Naive thymus-derived CD4-positive, alpha-beta T cell (primary cell): ENCODE data around the gene ZMAT5. TPM values are rescaled to one million over a fixed set of nuclear protein-coding genes. Genes with fewer than 3 reads are reported as not detected.

Source experiments
- ATAC-seq: fragments of 150-1000 bp; cut with Tn5 transposase; 2 replicates; pipeline ENCODE4 v1.10.0; 2021; ENCODE audit warnings: mild to moderate bottlenecking, moderate library complexity
- CTCF ChIA-PET: fragments of 350-600 bp; sonication (Branson Sonifier 250); formaldehyde crosslinking; loops from one replicate; lab custom pipeline; 2021; ENCODE audit warnings: antibody characterized with exemption; lab: Charles Lee
- POLR2A ChIA-PET: fragments of 350-600 bp; sonication (Branson Sonifier 250); formaldehyde crosslinking; loops from one replicate; lab custom pipeline; 2021; ENCODE audit warnings: antibody characterized with exemption, inconsistent platforms; lab: Charles Lee
- DNase-seq, 9 donors: peaks; one replicate each; pipeline versions ENCODE4 v3.0.0 to v3.0.0-alpha.2; 2020 to 2022; ENCODE audit warnings: mixed read lengths in 1 of 9
- H3K27ac ChIP-seq: one replicate; pipeline ENCODE4 v1.7.0; 2013; ENCODE audit warnings: mild to moderate bottlenecking, low read depth, low read length, moderate library complexity
- H3K27me3 ChIP-seq, 2 donors: one replicate each; pipeline ENCODE4 v1.7.0; 2013; ENCODE audit warnings: low read length in 2 of 2, mild to moderate bottlenecking in 2 of 2, moderate library complexity in 2 of 2; ENCODE audit not compliant: control insufficient read depth in 2 of 2, insufficient read depth in 2 of 2
- H3K36me3 ChIP-seq, 3 experiments: 1 replicate in 2 of 3; 2 replicates in 1 of 3; pipeline ENCODE4 v1.7.0; 2013; ENCODE audit warnings: low read length in 3 of 3, mild to moderate bottlenecking in 3 of 3, moderate library complexity in 1 of 3; ENCODE audit not compliant: insufficient read depth in 3 of 3, control insufficient read depth in 2 of 3
- H3K4me1 ChIP-seq, 2 donors: one replicate each; pipeline ENCODE4 v1.7.0; 2013; ENCODE audit warnings: low read length in 2 of 2, mild to moderate bottlenecking in 2 of 2, moderate library complexity in 1 of 2; ENCODE audit not compliant: control insufficient read depth in 2 of 2, insufficient read depth in 2 of 2
- H3K4me3 ChIP-seq: 2 replicates; pipeline ENCODE4 v1.7.0; 2013; ENCODE audit warnings: mild to moderate bottlenecking, low read length
- H3K9me3 ChIP-seq, 3 experiments: 1 replicate in 2 of 3; 2 replicates in 1 of 3; pipeline ENCODE4 v1.7.0; 2013; ENCODE audit warnings: low read length in 3 of 3; ENCODE audit not compliant: control insufficient read depth in 2 of 3
- H3K27ac Mint-ChIP-seq, 9 donors: one replicate each; pipeline ENCODE4 v1.8.0; 2020 to 2022; ENCODE audit warnings: mixed read lengths in 9 of 9, mild to moderate bottlenecking in 8 of 9, moderate library complexity in 5 of 9, inconsistent platforms in 2 of 9
- H3K27me3 Mint-ChIP-seq, 5 donors: one replicate each; pipeline ENCODE4 v1.8.0; 2021 to 2022; ENCODE audit warnings: mixed read lengths in 5 of 5, mild to moderate bottlenecking in 1 of 5
- H3K36me3 Mint-ChIP-seq, 5 donors: one replicate each; pipeline ENCODE4 v1.8.0; 2020 to 2022; ENCODE audit warnings: mixed read lengths in 5 of 5, mild to moderate bottlenecking in 3 of 5, inconsistent platforms in 1 of 5
- H3K4me1 Mint-ChIP-seq, 7 donors: one replicate each; pipeline ENCODE4 v1.8.0; 2020 to 2022; ENCODE audit warnings: mixed read lengths in 7 of 7, mild to moderate bottlenecking in 3 of 7, inconsistent platforms in 1 of 7
- H3K4me3 Mint-ChIP-seq, 10 donors: one replicate each; pipeline ENCODE4 v1.8.0; 2020 to 2022; ENCODE audit warnings: mild to moderate bottlenecking in 10 of 10, mixed read lengths in 10 of 10, moderate library complexity in 6 of 10, inconsistent platforms in 2 of 10
- H3K9me3 Mint-ChIP-seq, 11 donors: one replicate each; pipeline ENCODE4 v1.8.0; 2020 to 2022; ENCODE audit warnings: mixed read lengths in 11 of 11, mild to moderate bottlenecking in 4 of 11, inconsistent platforms in 1 of 11, moderate library complexity in 1 of 11
- intact Hi-C, 2 donors: fragments of 100-400 bp; cut with micrococcal nuclease; formaldehyde crosslinking; loops; one replicate each; pipeline ENCODE4 v1.15.1; 2023
- polyA plus RNA-seq, 2 donors: library from polyadenylated mRNA; unstranded; fragments of 300-500 nt; fragmentation: Illumina TruSeq; gene quantifications; one replicate each; pipeline ENCODE4 v1.2.3, GENCODE V29; 2021
- total RNA-seq, 6 experiments: library from RNA in 5 of 6; stranded (reverse) in 5 of 6; gene quantifications; 1 replicate in 5 of 6; 2 replicates in 1 of 6; pipeline ENCODE4 v1.2.3 and lab custom pipeline; 2021 to 2026

The ZMAT5 gene
- total and polyA plus RNA-seq, 7 experiments from 2014 or later: 12.9 to 55.0 (median 14.9) TPM

GRCh38 chr22:29715705-29716104 lies 51.1 kb downstream of the ZMAT5 start:
- no peaks in the 10 kb centered on the region for H3K9me3 ChIP-seq
- DNase-seq (no peak), ATAC-seq (no peak)
- Mint-ChIP-seq H3K4me3 (no peak overlapping the region), H3K4me1 (no peaks in the 10 kb centered on the region), H3K27me3 (peaks cover 30 to 45% (median 34%) of the 10 kb centered on the region in 5 donors), H3K36me3 (no peaks in the 10 kb centered on the region), H3K27ac (no peak overlapping the region), H3K9me3 (peaks cover 0 to 2% (median 0%) of the 10 kb centered on the region in 11 donors)
- intact Hi-C loops: no loop called here
- no peaks in the 10 kb centered on the region for H3K4me1 ChIP-seq
- H3K27ac ChIP-seq: no peak overlapping the region
- ChIA-PET CTCF (no interaction called here), POLR2A (no interaction called here)
- no peaks in the 10 kb centered on the region for H3K36me3 ChIP-seq
- H3K27me3 ChIP-seq: no peaks in the 10 kb centered on the region
- no peak overlapping the region for H3K4me3 ChIP-seq

GRCh38 chr22:29715240-29715639 lies 51.6 kb downstream of the ZMAT5 start:
- DNase-seq (no peak), ATAC-seq (no peak)
- Mint-ChIP-seq H3K36me3 (no peaks in the 10 kb centered on the region), H3K4me3 (no peak overlapping the region), H3K4me1 (no peaks in the 10 kb centered on the region), H3K27me3 (peaks cover 30 to 45% (median 34%) of the 10 kb centered on the region in 5 donors), H3K27ac (no peak overlapping the region), H3K9me3 (peaks cover 0 to 2% (median 0%) of the 10 kb centered on the region in 11 donors)
- no peaks in the 10 kb centered on the region for H3K4me1 ChIP-seq
- H3K27ac ChIP-seq: no peak overlapping the region
- no peak overlapping the region for H3K4me3 ChIP-seq
- no peaks in the 10 kb centered on the region for H3K27me3 ChIP-seq
- intact Hi-C loops: no loop called here
- ChIA-PET CTCF (no interaction called here), POLR2A (no interaction called here)
- H3K36me3 ChIP-seq: no peaks in the 10 kb centered on the region
- no peaks in the 10 kb centered on the region for H3K9me3 ChIP-seq

- Histone ChIP-seq H3K36me3 (no peaks in the 10 kb centered on the region), H3K4me1 (no peaks in the 10 kb centered on the region), H3K9me3 (no peaks in the 10 kb centered on the region), H3K4me3 (no peak overlapping the region), H3K27me3 (no peaks in the 10 kb centered on the region), H3K27ac (no peak overlapping the region)
- CTCF ChIA-PET: no interaction called here
- DNase-seq (no peak), ATAC-seq (no peak)
- intact Hi-C loops: no loop called here
- Mint-ChIP-seq H3K9me3 (peaks cover 0 to under 1% (median 0%) of the 10 kb centered on the region in 11 donors), H3K27ac (no peak overlapping the region), H3K27me3 (peaks cover 17 to 31% (median 22%) of the 10 kb centered on the region in 5 donors), H3K4me1 (no peaks in the 10 kb centered on the region), H3K36me3 (no peaks in the 10 kb centered on the region), H3K4me3 (no peak overlapping the region)
- POLR2A ChIA-PET: no interaction called here
Measured at GRCh38 chr22:29713156-29713727, 53.6 kb downstream of the ZMAT5 start.

GRCh38 chr22:29712119-29712518 lies 54.7 kb downstream of the ZMAT5 start:
- no peaks in the 10 kb centered on the region for H3K36me3 Mint-ChIP-seq
- ATAC-seq: no peak
- Histone ChIP-seq H3K4me1 (no peaks in the 10 kb centered on the region), H3K27me3 (no peaks in the 10 kb centered on the region), H3K36me3 (no peaks in the 10 kb centered on the region), H3K9me3 (no peaks in the 10 kb centered on the region), H3K27ac (no peak overlapping the region), H3K4me3 (no peak overlapping the region)
- CTCF ChIA-PET: no interaction called here
- no peaks in the 10 kb centered on the region for H3K4me1 Mint-ChIP-seq
- POLR2A ChIA-PET: no interaction called here
- peaks cover 8 to 23% (median 16%) of the 10 kb centered on the region in 5 donors for H3K27me3 Mint-ChIP-seq
- no peak overlapping the region for H3K4me3 Mint-ChIP-seq
- H3K9me3 Mint-ChIP-seq: no peaks in the 10 kb centered on the region
- DNase-seq: no peak
- H3K27ac Mint-ChIP-seq: no peak overlapping the region
- intact Hi-C loops: no loop called here

GRCh38 chr22:29710922-29711593 lies 55.7 kb downstream of the ZMAT5 start:
- Mint-ChIP-seq H3K4me3 (no peak overlapping the region), H3K36me3 (no peaks in the 10 kb centered on the region), H3K27me3 (peaks cover 3 to 13% (median 6%) of the 10 kb centered on the region in 5 donors), H3K27ac (no peak overlapping the region), H3K4me1 (no peaks in the 10 kb centered on the region), H3K9me3 (no peaks in the 10 kb centered on the region)
- Histone ChIP-seq H3K4me1 (no peaks in the 10 kb centered on the region), H3K27me3 (no peaks in the 10 kb centered on the region), H3K9me3 (no peaks in the 10 kb centered on the region), H3K4me3 (no peak overlapping the region), H3K36me3 (no peaks in the 10 kb centered on the region), H3K27ac (no peak overlapping the region)
- ATAC-seq (no peak), DNase-seq (no peak)
- intact Hi-C loops: no loop called here
- ChIA-PET POLR2A (no interaction called here), CTCF (interaction anchor here (0.5 kb wide), 1 partner anchor 677 kb away, joined by 3 read pairs; no protein-coding TSS in a partner anchor)

GRCh38 chr22:29710193-29710592 lies 56.6 kb downstream of the ZMAT5 start:
- intact Hi-C loops: no loop called here
- H3K27ac Mint-ChIP-seq: no peak overlapping the region
- Histone ChIP-seq H3K4me3 (no peak overlapping the region), H3K36me3 (no peaks in the 10 kb centered on the region), H3K9me3 (no peaks in the 10 kb centered on the region), H3K4me1 (no peaks in the 10 kb centered on the region), H3K27me3 (no peaks in the 10 kb centered on the region), H3K27ac (no peak overlapping the region)
- no peak overlapping the region for H3K4me3 Mint-ChIP-seq
- peaks cover 0 to 8% (median 3%) of the 10 kb centered on the region in 5 donors for H3K27me3 Mint-ChIP-seq
- ATAC-seq: no peak
- no peak for DNase-seq
- POLR2A ChIA-PET: no interaction called here
- no peaks in the 10 kb centered on the region for H3K4me1 Mint-ChIP-seq
- no peaks in the 10 kb centered on the region for H3K36me3 Mint-ChIP-seq
- peaks cover 0 to 2% (median 0%) of the 10 kb centered on the region in 11 donors for H3K9me3 Mint-ChIP-seq
- CTCF ChIA-PET: interaction anchor here (0.5 kb wide), 1 partner anchor 678 kb away, joined by 3 read pairs; no protein-coding TSS in a partner anchor

GRCh38 chr22:29707471-29707870 lies 59.3 kb downstream of the ZMAT5 start:
- Mint-ChIP-seq H3K4me3 (no peak overlapping the region), H3K27ac (peak overlapping the region in 1 of 9 donors; percentile 28), H3K4me1 (peaks cover 0 to 8% (median 4%) of the 10 kb centered on the region in 7 donors), H3K36me3 (no peaks in the 10 kb centered on the region), H3K27me3 (peaks cover 0 to 5% (median 0%) of the 10 kb centered on the region in 5 donors), H3K9me3 (peaks cover 0 to 2% (median 0%) of the 10 kb centered on the region in 11 donors)
- H3K9me3 ChIP-seq: no peaks in the 10 kb centered on the region
- ChIA-PET POLR2A (no interaction called here), CTCF (no interaction called here)
- no peaks in the 10 kb centered on the region for H3K27me3 ChIP-seq
- no peak overlapping the region for H3K4me3 ChIP-seq
- no peaks in the 10 kb centered on the region for H3K36me3 ChIP-seq
- H3K4me1 ChIP-seq: no peaks in the 10 kb centered on the region
- intact Hi-C loops: no loop called here
- no peak for ATAC-seq
- no peak for DNase-seq
- H3K27ac ChIP-seq: no peak overlapping the region
